Subcutaneous adipose tissue (tissue), 4 donors: ENCODE measurements around the gene ATXN2. TPM values are rescaled to one million over a fixed set of nuclear protein-coding genes. Genes with fewer than 3 reads are reported as not detected.

Experiments used
- CTCF ChIP-seq: fragments of 450-650 bp; IDR thresholded peaks from one replicate; pipeline ENCODE4 v1.5.1; 2016; ENCODE audit warnings: low read depth, mild to moderate bottlenecking, control low read depth, antibody characterized with exemption, moderate library complexity
- total RNA-seq, 4 donors: library from RNA; depleted of rRNA; stranded (reverse); fragments of >200 nt; gene quantifications; one replicate each; pipeline ENCODE4 v1.1.0, GENCODE V29; 2016

ATXN2 gene
- 10 to 100 TPM; 39.4 to 56.1 (median 45.6) TPM for total RNA-seq

GRCh38 chr12:111598637-111599452 is at the start of gene ATXN2:
Gene ATXN2, minus strand, starts transcription at chr12:111599315. Its CDS starts 281 bp downstream, at chr12:111599034.
- no peak for TF ChIP-seq CTCF

GRCh38 chr12:111645433-111645832 is 46.3 kb upstream of the ATXN2 start:
- no peak for TF ChIP-seq CTCF

- TF ChIP-seq CTCF: no peak
These were observed 44.3 kb upstream of the ATXN2 start for GRCh38 chr12:111643427-111643826.

GRCh38 chr12:111642681-111643426 is 43.7 kb upstream of the ATXN2 start:
- no peak for TF ChIP-seq CTCF

- TF ChIP-seq CTCF: no peak
These were observed 41.4 kb upstream of the ATXN2 start for GRCh38 chr12:111640506-111640905.

GRCh38 chr12:111638556-111638955 is 39.4 kb upstream of the ATXN2 start:
- TF ChIP-seq CTCF: no peak

- TF ChIP-seq CTCF: no peak
These were observed 37.3 kb upstream of the ATXN2 start for GRCh38 chr12:111636209-111636945.
